Measurements from ENCODE around the gene FAM53C.
"Not testable (repeated sequence)": the region's sequence is repeated elsewhere in the genome, so short reads cannot be mapped to it uniquely, and the experiment has no call there.

The FAM53C gene

GRCh38 chr5:138337685-138338410 lies at the start of gene FAM53C:
Gene FAM53C, plus strand, starts transcription at chr5:138338266. Its CDS starts 3,070 bp downstream, at chr5:138341336.
- DNase-seq = peak; percentile 88

DNA sequence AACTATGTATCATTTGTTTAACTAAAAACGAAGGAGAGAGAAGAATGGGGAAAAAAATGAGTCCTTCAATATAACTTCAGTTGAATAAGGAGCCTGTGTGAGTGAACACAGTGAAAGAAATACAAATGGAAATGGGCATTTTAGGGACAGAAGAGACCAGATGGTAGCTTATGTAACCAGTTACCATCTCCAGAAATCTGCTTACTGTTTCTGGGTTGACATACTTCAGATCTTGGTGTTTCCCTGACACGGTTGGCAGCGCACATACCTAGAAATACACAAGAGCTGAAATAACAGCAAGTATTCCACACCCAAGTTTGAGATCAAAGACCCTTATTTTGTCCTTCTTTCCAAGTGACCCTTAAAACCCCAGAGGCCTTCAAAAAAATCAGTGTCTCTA lies 48.8 kb upstream of the FAM53C start:
- no peak for DNase-seq

DNA sequence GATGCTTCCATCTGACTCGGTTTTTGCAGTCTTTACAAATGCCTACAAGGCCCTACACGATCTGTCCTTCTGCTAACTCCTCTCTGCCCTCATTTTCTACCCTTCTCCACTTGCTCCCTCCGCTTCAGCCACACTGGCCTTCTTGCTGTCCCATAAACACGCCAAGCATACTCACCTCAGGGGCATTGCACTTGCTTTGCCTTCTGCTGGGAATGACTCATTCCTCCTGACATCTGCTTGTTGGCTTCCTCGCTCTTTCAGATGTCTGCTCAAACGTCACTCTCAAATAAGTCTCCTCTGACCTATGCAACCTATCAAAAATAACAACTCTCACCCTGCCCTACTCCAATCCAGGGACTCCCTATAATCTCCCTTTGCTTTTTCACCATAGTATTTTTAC lies 34.7 kb upstream of the FAM53C start:
- no peak for DNase-seq

GRCh38 chr5:138305797-138306196 lies 32.3 kb upstream of the FAM53C start:
- DNase-seq = no peak

GRCh38 chr5:138315751-138316278 lies 22.3 kb upstream of the FAM53C start:
- DNase-seq = no peak

GRCh38 chr5:138316355-138316754 lies 21.7 kb upstream of the FAM53C start:
- DNase-seq = no peak

GRCh38 chr5:138318211-138318610 lies 19.9 kb upstream of the FAM53C start:
- DNase-seq = not testable (repeated sequence)

DNA sequence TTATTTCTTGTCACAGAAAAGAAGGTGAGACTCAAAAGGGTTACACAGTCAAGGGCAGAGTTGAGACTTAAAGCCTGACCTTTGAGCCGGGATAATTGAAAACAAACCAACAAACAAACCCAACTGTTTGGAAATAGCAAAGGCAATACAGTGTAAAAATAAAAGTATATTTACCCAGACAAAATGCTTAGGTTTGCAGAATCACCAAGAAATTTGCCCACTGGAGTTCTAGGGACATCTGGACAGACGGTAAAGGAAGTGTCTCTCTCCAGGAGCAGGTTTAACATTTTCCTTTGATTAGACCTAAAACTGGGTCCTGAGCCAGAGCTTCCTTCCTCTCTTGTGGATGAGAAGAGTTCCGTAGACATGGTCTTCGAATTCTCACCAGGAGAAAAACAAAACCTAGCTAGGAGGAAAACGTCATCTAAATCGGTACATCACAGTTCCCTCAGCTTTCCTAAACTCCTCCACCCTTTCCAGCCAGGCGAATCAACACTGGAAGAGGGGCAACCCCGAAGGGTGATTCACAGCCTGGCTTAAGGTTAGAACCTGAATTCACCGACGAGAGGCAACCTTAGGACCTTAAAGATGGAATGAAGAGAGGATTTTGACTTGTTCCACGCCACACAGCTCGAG lies 7.1 kb upstream of the FAM53C start:
- DNase-seq = no peak

- DNase-seq = peak; percentile 98
Measured at GRCh38 chr5:138331449-138332368, 6.4 kb upstream of the FAM53C start, which contains the start of gene CDC25C. Gene CDC25C, minus strand, starts transcription at chr5:138331804. Its CDS starts 624 bp downstream, at chr5:138331180.

DNA sequence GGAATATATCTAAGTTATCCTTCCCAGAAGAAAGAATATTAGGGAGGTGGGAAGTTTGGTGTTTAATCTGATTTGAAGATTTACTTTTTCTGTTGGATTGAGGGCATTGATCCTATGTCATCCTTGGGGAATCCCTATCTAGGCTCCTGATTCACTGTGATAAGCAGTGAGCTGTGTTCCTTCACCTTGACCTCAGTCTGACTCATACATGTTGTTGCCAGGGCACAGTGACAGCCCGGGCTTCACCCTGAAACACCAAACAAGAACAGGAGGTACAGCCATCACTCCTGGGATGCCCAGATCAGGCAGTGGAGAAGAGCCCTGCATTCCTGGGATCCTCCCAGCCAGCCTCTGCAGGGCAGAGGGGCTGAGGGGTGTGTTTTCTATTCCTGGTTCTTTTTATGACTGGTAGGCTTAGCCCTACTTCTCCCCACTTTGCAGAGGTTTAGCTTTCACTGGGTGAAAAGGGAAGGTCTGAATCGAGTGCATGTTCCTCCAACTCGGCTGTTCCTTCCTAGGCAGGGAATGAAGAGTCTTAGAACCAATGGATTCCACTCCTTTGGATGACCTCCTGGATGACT lies 3.1 kb upstream of the FAM53C start:
- no peak for DNase-seq

DNA sequence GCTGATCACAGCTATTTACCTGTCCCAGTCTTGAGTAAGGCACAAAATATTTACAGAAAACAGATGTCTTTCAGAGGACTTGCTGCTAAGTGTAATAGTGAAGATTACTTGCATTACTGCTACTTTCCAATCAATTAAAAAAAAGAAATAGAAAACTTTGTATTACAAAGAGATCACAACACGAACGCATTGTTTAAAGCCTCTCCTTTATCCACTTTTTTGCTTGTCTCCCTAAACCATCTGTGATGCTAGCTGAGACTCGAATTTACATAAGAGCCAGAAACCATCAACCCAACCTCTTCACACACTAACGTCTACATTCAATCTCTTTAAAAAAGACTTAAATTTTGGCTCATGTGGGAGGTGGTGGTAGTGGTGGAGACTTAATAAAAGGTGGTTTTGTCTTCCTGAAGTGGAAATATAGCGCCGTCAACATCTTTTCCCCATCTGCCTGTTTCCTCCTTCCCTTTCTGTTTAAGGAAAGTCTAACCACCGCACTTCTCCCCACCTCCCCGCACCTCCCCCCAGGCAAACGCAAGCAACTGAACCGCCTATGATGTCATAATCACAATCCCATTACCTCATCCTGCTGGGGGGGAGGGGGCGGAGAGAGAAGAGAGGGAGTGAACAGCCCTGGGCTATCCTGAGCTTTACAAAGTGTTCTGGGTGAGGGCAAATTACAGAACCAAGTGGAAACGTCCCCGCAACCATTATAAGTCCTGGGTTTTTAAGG lies 948 bp upstream of the FAM53C start:
- no peak for DNase-seq

- no peak for DNase-seq
Measured at GRCh38 chr5:138338411-138339090, 485 bp downstream of the FAM53C start.

DNA sequence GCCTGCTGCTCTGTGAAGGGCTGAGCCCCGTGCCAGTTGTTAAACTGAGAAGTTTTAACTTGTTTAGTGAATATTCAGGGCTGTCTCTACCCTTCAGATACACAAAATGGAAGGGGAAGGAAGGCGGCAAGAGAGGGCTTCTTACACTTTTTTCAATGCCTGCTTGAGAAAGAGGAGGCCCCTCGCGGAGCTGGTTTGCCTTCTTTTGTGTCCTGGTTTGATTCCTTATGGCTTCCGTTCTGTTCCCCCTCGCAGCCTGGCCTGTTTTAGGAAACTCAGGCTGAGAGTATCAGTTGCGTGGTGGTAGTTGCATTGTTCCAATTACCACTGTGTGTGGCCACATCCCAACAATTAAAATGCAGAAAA lies 1.0 kb downstream of the FAM53C start:
- DNase-seq = no peak

GRCh38 chr5:138339464-138339863 lies 1.4 kb downstream of the FAM53C start:
- DNase-seq = no peak

DNA sequence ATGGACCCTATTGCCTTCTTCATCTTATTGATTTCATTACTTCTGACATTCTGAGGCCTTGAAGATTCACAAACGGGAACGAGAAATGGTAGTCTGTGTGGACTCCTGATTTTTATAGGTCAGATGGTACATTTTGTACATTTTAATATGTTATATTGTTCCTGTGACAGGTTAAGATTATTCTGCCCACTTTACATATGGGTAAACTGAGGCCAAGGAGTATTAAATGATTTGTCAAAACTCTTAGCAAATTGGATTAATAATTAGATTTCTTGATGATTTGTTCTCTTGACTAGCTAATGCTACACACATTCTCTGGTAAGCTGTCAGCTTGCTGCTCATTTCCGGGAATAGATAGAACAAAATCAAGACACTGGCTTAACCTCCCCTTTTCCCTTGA lies 1.9 kb downstream of the FAM53C start:
- no peak for DNase-seq

- DNase-seq = no peak
Measured at GRCh38 chr5:138344887-138345622, 7.0 kb downstream of the FAM53C start.

DNA sequence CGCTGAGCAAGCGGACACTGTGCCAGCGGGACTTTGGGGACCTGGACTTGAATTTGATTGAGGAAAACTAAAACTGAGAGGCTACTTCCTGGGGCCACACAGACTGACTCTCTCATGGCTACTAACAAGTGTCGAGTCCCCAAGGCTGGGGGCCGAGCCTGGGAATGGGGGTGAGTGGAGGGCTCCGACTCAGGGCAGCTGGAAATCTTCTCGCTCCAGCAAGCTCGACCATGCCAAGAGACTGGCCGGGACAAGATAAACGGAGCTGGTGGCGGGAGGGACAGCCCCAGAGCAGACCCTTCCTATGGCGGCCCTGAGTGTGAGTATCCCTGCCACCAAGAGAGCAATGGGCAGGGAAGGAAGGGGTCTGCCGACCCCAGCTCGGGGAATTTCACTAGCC lies 8.8 kb downstream of the FAM53C start:
- DNase-seq = no peak

- DNase-seq = no peak
Measured at GRCh38 chr5:138349852-138350562, 11.9 kb downstream of the FAM53C start.

DNA sequence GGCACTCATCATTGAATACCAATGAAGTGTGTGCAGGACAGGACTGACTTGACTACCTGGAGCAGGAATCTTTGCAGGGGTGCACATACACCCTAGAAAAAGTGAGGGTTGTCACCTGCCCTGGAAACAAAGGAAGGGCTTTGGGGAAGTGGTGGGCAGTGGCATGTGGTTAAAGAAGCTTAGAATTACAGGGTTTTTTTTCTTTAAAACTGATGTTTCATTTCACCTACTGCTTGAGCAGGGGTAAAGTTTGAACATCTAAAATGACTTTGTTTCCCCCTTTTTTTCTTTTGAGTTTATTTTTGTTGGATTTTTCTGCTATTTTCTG lies 12.5 kb downstream of the FAM53C start:
- no peak for DNase-seq

GRCh38 chr5:138351056-138351455 lies 13.0 kb downstream of the FAM53C start:
- DNase-seq = no peak
